ENCODE results near the gene TMED7. TPM values are rescaled to one million over a fixed set of nuclear protein-coding genes. Genes with fewer than 3 reads are reported as not detected.

TMED7 gene
- total and polyA plus RNA-seq, 11 donors, result 22.0 to 99.1 (median 76.4) TPM

GRCh38 chr5:115568668-115569067 is 57.2 kb downstream of the TMED7 start:
- 81 to 90% (median 84%) methylated on average over 1 of the region's 1 CpG for WGBS, 4 donors
- no peak overlapping the region for H3K27ac ChIP-seq
- no peak for TF ChIP-seq POLR2A (IDR thresholded peaks at IDR 0.05)
- TF ChIP-seq, protein P1, sequence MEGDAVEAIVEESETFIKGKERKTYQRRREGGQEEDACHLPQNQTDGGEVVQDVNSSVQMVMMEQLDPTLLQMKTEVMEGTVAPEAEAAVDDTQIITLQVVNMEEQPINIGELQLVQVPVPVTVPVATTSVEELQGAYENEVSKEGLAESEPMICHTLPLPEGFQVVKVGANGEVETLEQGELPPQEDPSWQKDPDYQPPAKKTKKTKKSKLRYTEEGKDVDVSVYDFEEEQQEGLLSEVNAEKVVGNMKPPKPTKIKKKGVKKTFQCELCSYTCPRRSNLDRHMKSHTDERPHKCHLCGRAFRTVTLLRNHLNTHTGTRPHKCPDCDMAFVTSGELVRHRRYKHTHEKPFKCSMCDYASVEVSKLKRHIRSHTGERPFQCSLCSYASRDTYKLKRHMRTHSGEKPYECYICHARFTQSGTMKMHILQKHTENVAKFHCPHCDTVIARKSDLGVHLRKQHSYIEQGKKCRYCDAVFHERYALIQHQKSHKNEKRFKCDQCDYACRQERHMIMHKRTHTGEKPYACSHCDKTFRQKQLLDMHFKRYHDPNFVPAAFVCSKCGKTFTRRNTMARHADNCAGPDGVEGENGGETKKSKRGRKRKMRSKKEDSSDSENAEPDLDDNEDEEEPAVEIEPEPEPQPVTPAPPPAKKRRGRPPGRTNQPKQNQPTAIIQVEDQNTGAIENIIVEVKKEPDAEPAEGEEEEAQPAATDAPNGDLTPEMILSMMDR (IDR thresholded peaks at IDR 0.05), result no peak
- peaks cover 0 to 14% (median 0%) of the 10 kb centered on the region in 12 donors for H3K4me1 ChIP-seq
- ATAC-seq (no peak), DNase-seq (no peak)
- H3K27me3 ChIP-seq, result no peaks in the 10 kb centered on the region
- H3K36me3 ChIP-seq, result no peaks in the 10 kb centered on the region
- H3K9me3 ChIP-seq, result no peaks in the 10 kb centered on the region
- H3K4me3 ChIP-seq, result no peak overlapping the region
- intact Hi-C loops (cut with DNase I), result no loop called here

DNA sequence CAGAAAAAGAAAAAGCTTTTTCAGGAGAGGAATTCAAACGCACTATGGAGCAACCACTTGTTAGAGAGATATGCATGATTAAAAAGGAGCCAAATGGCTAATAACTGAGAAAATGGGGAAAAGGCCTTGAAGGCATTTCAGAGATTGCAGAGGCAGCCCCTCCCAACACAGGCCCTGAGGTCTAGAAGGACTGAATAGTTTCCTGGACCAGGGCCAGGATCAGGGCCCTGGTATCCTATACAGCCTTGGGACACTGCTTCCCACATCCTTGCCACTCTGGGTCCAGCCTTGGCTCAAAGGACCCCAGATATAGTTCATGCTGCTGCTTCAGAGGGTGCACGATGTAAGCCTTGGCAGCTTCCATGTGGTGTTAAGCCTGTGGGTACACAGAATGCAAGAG is 60.6 kb downstream of the TMED7 start:
- 65 to 86% (median 73%) methylated on average over 2 of the region's 2 CpGs for WGBS, 4 donors
- Histone ChIP-seq H3K36me3 (no peaks in the 10 kb centered on the region), H3K27me3 (no peaks in the 10 kb centered on the region), H3K27ac (no peak overlapping the region), H3K4me3 (no peak overlapping the region), H3K4me1 (no peaks in the 10 kb centered on the region), H3K9me3 (no peaks in the 10 kb centered on the region)
- ATAC-seq (peak in 2 of 4 donors; percentile 42 to 61), DNase-seq (no peak)
- intact Hi-C loops (cut with DNase I), result no loop called here
- TF ChIP-seq, protein P1 (IDR thresholded peaks at IDR 0.05), result no peak
- TF ChIP-seq POLR2A (IDR thresholded peaks at IDR 0.05), result no peak

Other genes starting within 250 kb of the TMED7 start
- gene FEM1C, start 81.3 kb downstream of the TMED7 start, total RNA-seq, result 10 to 100 TPM; 37.5 to 92.7 (median 48.9) TPM
- 10 to 100 TPM; 14.9 to 36.9 TPM for gene FEM1C, start 81.3 kb downstream of the TMED7 start, polyA plus RNA-seq
- 1 to 10 TPM in 7 of 9 donors, under 1 TPM in 2; 0.75 to 4.1 (median 2.1) TPM for gene TICAM2, start 23.6 kb downstream of the TMED7 start, total RNA-seq
- 1 to 10 TPM; 1.4 to 1.5 TPM for gene TICAM2, start 23.6 kb downstream of the TMED7 start, polyA plus RNA-seq
- 10 to 100 TPM in 3 of 9 donors, 1 to 10 TPM in 6; 2.7 to 37.2 (median 5.2) TPM for gene CDO1, start 190.6 kb upstream of the TMED7 start, total RNA-seq
- gene CDO1, start 190.6 kb upstream of the TMED7 start, polyA plus RNA-seq, result 1 to 10 TPM; 4.8 to 6.4 TPM
- gene ATG12, start 215.5 kb upstream of the TMED7 start, total RNA-seq, result 10 to 100 TPM; 15.3 to 29.2 (median 20.8) TPM
- 10 to 100 TPM; 23.0 to 31.3 TPM for gene ATG12, start 215.5 kb upstream of the TMED7 start, polyA plus RNA-seq
- 10 to 100 TPM; 20.3 to 56.4 (median 46.6) TPM for gene AP3S1, start 215.9 kb upstream of the TMED7 start, total RNA-seq
- gene AP3S1, start 215.9 kb upstream of the TMED7 start, polyA plus RNA-seq, result 10 to 100 TPM; 40.8 to 42.1 TPM

Measured in heart left ventricle (tissue), 16 donors.